GM23338 (cell line): ENCODE measurements around the gene NSD1.

Source experiments
- CREB1 ChIP-seq: fragments of 250-450 bp; sonication (Bioruptor Pico); IDR thresholded peaks from 2 replicates; pipeline ENCODE4 v1.5.0; 2020; ENCODE audit warnings: low read depth, mild to moderate bottlenecking, moderate library complexity
- EZH2 ChIP-seq: fragments of 200-600 bp; sonication (generic); IDR thresholded peaks from one replicate; pipeline ENCODE4 v1.8.0; 2017; ENCODE audit warnings: antibody characterized with exemption, mild to moderate bottlenecking, low read depth; ENCODE audit not compliant: unreplicated experiment
- EZH2phosphoT487 ChIP-seq: fragments of 200-600 bp; sonication (generic); IDR thresholded peaks from one replicate; pipeline ENCODE4 v1.8.1; 2018; ENCODE audit warnings: antibody characterized with exemption; ENCODE audit not compliant: unreplicated experiment
- JUNB ChIP-seq: IDR thresholded peaks from one replicate; pipeline ENCODE4 v1.6.1; 2016; ENCODE audit warnings: antibody characterized with exemption; ENCODE audit not compliant: unreplicated experiment
- POLR2AphosphoS5 ChIP-seq: IDR thresholded peaks from 2 replicates; pipeline ENCODE4 v1.6.1; 2016; ENCODE audit warnings: antibody characterized with exemption, low read depth
- ZNF331 ChIP-seq: fragments of 250-450 bp; sonication (Bioruptor Pico); IDR thresholded peaks from 2 replicates; pipeline ENCODE4 v1.5.0; 2020; ENCODE audit warnings: low read depth, mild to moderate bottlenecking, moderate library complexity
- TF ChIP-seq, protein P1 (sequence below), 2 experiments: fragments of 200-600 bp in 1 of 2; sonication (generic) in 1 of 2; conservative IDR thresholded peaks; 2 replicates each; pipeline versions ENCODE4 v1.5.1 to v1.6.1; 2016 to 2017; ENCODE audit warnings: antibody characterized with exemption in 2 of 2, low read depth in 2 of 2, mild to moderate bottlenecking in 2 of 2, moderate library complexity in 1 of 2
- TF ChIP-seq, protein P2 (sequence below): IDR thresholded peaks from one replicate; pipeline ENCODE4 v1.6.1; 2018; ENCODE audit warnings: antibody characterized with exemption; ENCODE audit not compliant: unreplicated experiment

DNA sequence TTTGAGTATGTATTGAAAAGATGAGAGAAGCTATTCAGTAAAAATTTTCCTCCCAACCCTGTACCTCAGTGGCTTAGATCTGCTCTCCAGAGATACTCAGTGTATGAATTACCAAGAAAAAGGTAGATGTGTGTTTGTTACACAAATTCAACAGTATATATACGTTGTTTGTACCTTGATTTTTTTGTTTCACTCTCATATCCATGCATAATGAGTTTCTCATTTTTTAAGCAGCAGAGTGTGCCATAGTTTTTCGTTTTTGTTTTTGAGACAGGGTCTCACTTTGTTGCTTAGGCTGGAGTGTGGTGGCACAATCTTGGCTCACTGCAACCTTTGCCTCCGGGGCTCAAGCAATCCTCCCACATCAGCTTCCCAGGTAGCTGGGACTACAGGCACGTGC, 92.2 kb downstream of the NSD1 start:
- TF ChIP-seq, protein P1, sequence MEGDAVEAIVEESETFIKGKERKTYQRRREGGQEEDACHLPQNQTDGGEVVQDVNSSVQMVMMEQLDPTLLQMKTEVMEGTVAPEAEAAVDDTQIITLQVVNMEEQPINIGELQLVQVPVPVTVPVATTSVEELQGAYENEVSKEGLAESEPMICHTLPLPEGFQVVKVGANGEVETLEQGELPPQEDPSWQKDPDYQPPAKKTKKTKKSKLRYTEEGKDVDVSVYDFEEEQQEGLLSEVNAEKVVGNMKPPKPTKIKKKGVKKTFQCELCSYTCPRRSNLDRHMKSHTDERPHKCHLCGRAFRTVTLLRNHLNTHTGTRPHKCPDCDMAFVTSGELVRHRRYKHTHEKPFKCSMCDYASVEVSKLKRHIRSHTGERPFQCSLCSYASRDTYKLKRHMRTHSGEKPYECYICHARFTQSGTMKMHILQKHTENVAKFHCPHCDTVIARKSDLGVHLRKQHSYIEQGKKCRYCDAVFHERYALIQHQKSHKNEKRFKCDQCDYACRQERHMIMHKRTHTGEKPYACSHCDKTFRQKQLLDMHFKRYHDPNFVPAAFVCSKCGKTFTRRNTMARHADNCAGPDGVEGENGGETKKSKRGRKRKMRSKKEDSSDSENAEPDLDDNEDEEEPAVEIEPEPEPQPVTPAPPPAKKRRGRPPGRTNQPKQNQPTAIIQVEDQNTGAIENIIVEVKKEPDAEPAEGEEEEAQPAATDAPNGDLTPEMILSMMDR (conservative IDR thresholded peaks at IDR 0.05; ENCODE audit: low read depth in 2 of 2), result no peak
- no peak for TF ChIP-seq ZNF331 (CRISPR knock-in tag)
- TF ChIP-seq EZH2phosphoT487, result no peak
- no peak for TF ChIP-seq JUNB
- TF ChIP-seq, protein P2, sequence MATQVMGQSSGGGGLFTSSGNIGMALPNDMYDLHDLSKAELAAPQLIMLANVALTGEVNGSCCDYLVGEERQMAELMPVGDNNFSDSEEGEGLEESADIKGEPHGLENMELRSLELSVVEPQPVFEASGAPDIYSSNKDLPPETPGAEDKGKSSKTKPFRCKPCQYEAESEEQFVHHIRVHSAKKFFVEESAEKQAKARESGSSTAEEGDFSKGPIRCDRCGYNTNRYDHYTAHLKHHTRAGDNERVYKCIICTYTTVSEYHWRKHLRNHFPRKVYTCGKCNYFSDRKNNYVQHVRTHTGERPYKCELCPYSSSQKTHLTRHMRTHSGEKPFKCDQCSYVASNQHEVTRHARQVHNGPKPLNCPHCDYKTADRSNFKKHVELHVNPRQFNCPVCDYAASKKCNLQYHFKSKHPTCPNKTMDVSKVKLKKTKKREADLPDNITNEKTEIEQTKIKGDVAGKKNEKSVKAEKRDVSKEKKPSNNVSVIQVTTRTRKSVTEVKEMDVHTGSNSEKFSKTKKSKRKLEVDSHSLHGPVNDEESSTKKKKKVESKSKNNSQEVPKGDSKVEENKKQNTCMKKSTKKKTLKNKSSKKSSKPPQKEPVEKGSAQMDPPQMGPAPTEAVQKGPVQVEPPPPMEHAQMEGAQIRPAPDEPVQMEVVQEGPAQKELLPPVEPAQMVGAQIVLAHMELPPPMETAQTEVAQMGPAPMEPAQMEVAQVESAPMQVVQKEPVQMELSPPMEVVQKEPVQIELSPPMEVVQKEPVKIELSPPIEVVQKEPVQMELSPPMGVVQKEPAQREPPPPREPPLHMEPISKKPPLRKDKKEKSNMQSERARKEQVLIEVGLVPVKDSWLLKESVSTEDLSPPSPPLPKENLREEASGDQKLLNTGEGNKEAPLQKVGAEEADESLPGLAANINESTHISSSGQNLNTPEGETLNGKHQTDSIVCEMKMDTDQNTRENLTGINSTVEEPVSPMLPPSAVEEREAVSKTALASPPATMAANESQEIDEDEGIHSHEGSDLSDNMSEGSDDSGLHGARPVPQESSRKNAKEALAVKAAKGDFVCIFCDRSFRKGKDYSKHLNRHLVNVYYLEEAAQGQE, result no peak
- no peak for TF ChIP-seq EZH2
- no peak for TF ChIP-seq POLR2AphosphoS5
- TF ChIP-seq CREB1 (CRISPR knock-in tag), result no peak
